NCI-H82 (cell line): Measurements from ENCODE around the gene NOL9.
"Not testable (repeated sequence)": the region's sequence is repeated elsewhere in the genome, so short reads cannot be mapped to it uniquely, and the experiment has no call there.

ENCODE experiments used
- DNase-seq: peaks from one replicate; lab custom pipeline; 2025; lab: John Stamatoyannopoulos, UW

The NOL9 gene

DNA sequence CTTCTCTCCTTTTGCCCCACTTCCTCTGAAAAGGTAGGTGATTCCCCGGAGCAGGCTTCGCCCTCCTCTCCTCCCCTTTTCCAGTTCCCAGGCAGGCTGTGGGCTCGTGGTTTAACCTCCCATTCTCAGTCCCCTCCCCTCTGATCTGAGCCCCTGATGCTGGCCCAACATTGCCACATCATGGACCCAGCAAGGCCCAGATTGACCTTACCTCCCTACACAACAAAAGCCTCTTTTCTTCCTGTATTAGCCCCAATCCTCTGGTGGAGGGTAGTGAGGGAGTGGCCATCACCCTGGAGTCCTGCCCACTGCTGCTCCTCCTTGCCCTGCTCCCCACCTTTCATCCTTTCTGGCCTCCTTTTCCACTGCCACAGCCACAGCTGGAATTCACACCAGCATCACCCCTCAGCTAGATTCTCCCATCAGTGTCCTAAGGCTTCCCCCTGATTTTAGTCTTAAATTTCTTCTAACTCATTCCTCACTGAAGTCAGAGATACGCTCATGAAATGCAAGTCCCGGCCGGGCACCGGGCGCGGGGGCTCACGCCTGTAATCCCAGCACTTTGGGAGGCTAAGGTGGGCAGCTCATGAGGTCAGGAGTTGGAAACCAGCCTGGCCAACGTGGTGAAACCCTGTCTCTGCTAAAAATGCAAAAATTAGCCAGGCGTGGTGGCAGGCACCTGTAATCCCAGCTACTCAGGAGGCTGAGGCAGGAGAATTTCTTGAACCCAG is 18.5 kb upstream of the NOL9 start:
- DNase-seq, result no peak

DNA sequence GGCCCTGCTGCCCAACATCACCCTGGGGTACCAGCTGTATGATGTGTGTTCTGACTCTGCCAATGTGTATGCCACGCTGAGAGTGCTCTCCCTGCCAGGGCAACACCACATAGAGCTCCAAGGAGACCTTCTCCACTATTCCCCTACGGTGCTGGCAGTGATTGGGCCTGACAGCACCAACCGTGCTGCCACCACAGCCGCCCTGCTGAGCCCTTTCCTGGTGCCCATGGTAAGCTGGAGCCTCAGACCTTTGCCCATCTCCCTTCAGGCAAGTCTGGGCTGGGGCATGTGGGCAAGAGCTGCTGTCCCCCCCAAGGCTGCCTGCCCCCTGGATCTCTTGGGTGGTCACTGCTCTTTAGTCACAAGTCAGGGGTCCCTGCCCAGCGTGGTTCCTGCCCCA is 16.7 kb upstream of the NOL9 start:
- DNase-seq, result no peak

DNA sequence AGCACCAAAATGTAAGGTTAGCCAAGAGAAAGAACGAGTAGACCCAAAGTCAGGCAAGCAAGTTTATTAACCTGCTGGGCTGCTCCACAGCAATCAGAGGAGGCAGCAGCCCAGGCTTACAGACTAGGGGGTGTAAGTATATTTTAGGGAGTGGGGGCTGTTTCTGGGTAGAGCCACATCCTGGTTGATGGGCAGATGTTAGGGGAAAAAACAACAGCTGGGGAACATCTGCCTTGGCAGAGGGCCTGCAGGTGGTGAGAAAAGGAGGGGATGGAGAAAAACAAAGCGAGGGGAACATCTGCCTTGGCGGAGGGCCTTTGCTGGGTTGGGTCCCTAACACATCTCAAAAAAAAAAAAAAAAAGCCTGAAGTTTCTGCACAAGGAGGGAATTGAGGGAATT is 15.8 kb upstream of the NOL9 start:
- DNase-seq, result no peak

DNA sequence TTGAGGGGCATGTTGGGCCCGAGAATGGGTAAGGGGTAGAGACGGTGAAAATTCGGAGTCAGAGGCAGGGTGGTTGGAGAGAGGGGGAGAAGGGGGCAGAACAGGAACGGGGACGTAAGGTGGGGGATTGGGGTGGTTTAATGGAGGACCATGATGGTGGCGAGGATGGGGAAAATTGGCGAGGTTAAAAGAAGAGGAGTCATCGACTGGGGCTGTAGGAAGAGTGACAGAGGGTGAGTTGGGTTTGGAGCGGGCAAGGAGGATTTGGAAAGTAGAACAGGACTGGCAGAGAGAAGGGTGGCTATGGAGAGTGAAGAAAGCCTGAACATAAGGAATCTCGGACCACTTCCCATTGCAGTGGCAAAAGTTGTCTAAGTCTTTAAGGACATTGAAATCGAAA is 14.7 kb upstream of the NOL9 start:
- DNase-seq, result no peak

GRCh38 chr1:6560267-6560666 is 6.0 kb upstream of the NOL9 start:
- no peak for DNase-seq

- not testable (repeated sequence) for DNase-seq
Measured at GRCh38 chr1:6559161-6559560, 4.8 kb upstream of the NOL9 start.

DNA sequence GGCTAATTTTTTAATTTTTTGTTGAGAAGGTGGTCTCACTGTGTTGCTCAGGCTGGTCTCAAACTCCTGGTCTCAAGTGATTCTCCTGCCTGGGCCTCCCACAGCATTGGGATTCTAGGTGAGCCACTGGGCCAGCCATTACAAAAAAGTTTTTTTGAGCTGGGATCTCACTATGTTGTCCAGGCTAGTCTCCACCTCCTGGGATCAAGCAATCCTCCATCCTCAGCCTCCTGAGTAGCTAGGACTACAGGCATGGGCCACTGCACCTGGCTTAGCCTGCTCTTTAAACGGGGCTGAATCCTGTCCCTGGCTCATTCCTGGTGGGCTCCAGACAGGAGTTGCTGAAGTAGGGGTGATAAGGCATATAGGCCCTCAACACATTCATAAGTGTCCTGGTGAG is 3.3 kb upstream of the NOL9 start:
- no peak for DNase-seq

DNA sequence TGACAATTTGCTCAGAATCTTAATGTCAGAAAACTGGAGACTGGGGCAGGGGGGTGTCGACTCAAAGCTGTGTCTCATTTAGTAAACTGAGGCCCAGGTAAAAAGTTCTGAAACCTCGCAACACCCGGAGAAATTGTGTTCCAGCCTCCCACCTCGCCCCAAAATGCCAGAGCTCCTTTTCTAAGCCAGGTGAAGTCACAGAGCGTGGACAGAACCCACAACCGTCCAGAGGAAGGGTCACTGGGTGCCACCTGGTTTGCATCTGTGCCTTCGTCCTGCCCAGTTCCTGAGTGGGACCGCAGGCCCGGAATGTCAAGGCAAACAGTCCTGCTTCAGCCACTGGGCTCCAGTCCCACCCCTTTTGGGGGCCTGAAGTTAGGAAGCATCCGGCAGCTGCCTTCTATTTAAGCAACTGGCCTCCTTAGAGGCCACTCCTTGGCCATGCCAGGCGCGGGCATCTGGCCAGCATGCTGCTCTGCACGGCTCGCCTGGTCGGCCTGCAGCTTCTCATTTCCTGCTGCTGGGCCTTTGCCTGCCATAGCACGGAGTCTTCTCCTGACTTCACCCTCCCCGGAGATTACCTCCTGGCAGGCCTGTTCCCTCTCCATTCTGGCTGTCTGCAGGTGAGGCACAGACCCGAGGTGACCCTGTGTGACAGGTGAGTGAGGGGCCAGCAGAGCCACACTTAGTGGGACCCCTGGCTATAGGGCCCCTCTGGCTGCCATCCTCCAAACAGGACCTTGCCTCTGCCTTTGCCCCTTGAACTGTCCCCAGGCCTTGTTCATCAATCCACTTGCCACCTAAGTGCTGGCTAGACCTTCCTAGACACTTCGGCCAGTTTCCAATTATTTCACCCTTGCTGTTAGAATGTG is 830 bp upstream of the NOL9 start, which contains the start of gene TAS1R1:
Gene TAS1R1 (plus strand): TSS at position 401 of the 872 bp plus-strand sequence. CDS start 67 bp downstream, at position 468.
- DNase-seq, result no peak

GRCh38 chr1:6547301-6547700 is 7.0 kb downstream of the NOL9 start:
- DNase-seq, result no peak

GRCh38 chr1:6546326-6546725 is 8.0 kb downstream of the NOL9 start:
- DNase-seq, result no peak

- DNase-seq, result no peak
Measured at GRCh38 chr1:6545276-6546112, 8.8 kb downstream of the NOL9 start.

DNA sequence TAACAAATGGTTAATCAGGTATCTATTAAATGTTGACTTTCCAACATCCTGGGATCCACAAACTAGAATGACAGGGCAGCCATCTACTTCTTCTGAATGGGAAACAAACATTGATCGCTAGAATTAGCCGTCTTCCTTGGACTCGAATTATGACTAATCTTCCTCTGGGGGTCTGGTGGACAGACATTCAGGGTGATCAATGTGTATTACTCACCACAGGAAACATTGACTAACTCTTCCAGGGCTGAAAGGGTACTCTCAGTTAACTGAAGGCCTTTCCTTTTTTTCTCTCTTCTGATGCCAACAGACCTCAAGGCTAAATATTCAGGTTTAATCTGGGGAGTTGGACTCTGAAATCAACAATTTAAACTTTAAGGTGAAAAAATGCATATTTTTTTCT is 9.5 kb downstream of the NOL9 start:
- no peak for DNase-seq

- DNase-seq, result no peak
Measured at GRCh38 chr1:6538956-6539355, 15.4 kb downstream of the NOL9 start.

GRCh38 chr1:6536291-6536690 is 18.0 kb downstream of the NOL9 start:
- DNase-seq, result no peak

- DNase-seq, result no peak
Measured at GRCh38 chr1:6535214-6535613, 19.1 kb downstream of the NOL9 start.

GRCh38 chr1:6534248-6534822 is 20.0 kb downstream of the NOL9 start:
- no peak for DNase-seq

GRCh38 chr1:6531996-6532395 is 22.3 kb downstream of the NOL9 start:
- no peak for DNase-seq

DNA sequence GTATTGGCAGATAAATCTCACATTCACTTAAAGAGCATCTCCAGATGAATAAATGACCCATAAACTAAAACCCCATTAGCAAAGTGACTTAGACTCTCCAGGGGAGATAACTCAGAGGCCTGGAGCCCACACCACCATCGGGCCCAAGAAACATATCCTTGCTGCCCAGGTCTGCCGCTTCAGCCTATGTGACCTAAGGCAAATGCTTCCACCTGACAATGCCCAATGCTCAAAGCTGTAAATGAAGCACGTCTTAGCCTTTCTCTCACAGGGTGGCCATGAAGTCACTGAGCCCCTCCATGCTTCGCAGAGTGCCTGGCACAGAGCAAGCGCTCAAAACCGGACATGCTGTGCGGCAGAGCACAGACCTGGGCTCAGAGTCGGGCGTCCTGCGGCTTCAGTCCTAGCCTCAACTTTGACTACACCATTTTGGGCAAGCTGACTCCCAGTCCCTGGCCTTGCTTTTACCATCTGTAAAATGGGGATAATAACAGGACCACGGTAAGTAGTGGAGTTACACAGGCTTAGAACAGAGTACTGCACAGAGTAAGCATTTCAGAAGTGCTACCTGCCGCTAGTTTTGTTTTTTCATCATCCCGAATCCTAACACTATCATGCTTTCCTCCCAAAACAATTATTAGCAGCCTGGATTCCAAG is 23.7 kb downstream of the NOL9 start:
- DNase-seq, result no peak

DNA sequence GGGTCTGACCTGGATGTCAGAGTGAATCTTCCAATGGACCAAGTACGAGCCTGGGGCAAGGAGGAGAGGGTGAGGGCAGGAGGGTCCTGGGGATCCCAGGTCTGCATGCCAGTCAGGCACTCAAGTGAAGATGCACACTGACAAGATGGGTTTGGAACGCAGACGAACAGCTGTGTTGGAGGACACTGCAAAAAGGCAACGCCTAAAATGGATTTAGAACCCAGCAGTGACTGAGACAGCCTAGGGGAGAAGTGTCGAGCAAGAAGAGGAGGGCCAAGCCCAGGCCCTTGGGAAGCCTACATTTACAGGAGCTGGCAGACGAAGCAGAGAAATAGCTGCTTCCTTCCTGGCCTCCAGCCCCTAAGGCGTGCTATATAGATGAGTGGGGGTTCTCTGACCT is 25.8 kb downstream of the NOL9 start:
- DNase-seq, result no peak

DNA sequence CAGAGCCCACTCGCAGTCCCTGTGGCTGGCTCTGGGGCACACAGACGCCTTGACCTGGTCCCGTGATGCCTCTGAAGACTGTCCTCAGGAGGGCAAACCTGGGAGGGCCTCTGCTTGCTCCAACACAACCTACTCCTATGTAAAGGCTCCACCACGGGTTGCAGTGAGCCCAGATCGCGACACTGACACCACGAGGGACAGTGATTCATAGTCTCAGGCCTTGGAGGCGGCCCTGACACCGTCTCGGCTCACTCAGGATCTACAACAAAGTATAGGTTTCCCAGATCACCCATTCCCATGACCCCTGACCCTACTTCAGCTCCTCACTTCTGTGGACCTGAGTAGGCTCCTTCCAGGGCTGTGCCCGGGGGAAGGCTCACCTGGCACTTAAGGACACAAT is 28.0 kb downstream of the NOL9 start:
- DNase-seq, result no peak

DNA sequence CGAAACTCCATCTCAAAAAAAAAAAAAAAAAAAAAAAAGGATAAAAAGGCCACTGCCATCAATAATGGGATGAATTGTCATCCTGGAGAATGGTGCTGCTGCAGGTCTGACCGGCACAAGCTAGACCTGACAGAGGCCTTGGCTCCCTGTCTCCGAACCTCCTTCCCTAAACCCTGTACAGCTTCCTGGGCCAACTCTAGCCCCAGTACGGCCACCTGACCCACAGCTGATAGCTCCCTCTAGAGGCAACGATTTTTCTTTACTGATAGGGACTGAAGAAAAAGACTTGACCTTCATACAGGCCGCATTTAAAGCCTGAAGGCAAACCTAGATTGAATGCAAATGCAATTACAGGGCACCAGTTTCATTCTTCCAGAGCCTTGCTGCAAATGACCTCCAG is 30.7 kb downstream of the NOL9 start:
- DNase-seq, result peak; percentile 72

GRCh38 chr1:6521536-6521935 is 32.8 kb downstream of the NOL9 start:
- no peak for DNase-seq
